HepG2 (cell line): Measurements from ENCODE around the gene BEX1. TPM values are rescaled to one million over a fixed set of nuclear protein-coding genes. Genes with fewer than 3 reads are reported as not detected.

Experiments
- ATF7 ChIP-seq, 2 experiments: fragments of 450-650 bp in 1 of 2; sonication (generic) in 1 of 2; formaldehyde crosslinking in 1 of 2; IDR thresholded peaks; 2 replicates each; pipeline versions ENCODE4 v1.4.0 to v1.6.1; 2016 to 2020; ENCODE audit warnings: antibody characterized with exemption in 1 of 2, mild to moderate bottlenecking in 1 of 2, missing genetic modification reagents in 1 of 2
- FOXA3 ChIP-seq: IDR thresholded peaks from 2 replicates; pipeline ENCODE4 v1.6.1; 2016; ENCODE audit warnings: missing genetic modification reagents, missing compliant biosample characterization
- GATAD2A ChIP-seq: IDR thresholded peaks from 2 replicates; pipeline ENCODE4 v1.6.1; 2016
- HMG20A ChIP-seq: IDR thresholded peaks from 2 replicates; pipeline ENCODE4 v1.6.1; 2016; ENCODE audit warnings: borderline replicate concordance
- HNF4A ChIP-seq: sonication (generic); formaldehyde crosslinking; IDR thresholded peaks from 2 replicates; pipeline ENCODE4 v1.4.0; 2020; ENCODE audit warnings: missing genetic modification reagents
- KLF6 ChIP-seq: IDR thresholded peaks from 2 replicates; pipeline ENCODE4 v1.8.0; 2016; ENCODE audit warnings: missing biosample characterization, missing genetic modification reagents
- MEF2D ChIP-seq: sonication (generic); formaldehyde crosslinking; IDR thresholded peaks from 2 replicates; pipeline ENCODE4 v1.5.1; 2020; ENCODE audit warnings: mild to moderate bottlenecking, missing genetic modification reagents
- NBN ChIP-seq: fragments of 450-650 bp; conservative IDR thresholded peaks from 2 replicates; pipeline ENCODE4 v1.6.1; 2017
- NFE2 ChIP-seq: sonication (generic); formaldehyde crosslinking; IDR thresholded peaks from 2 replicates; pipeline ENCODE4 v1.4.0; 2020; ENCODE audit warnings: missing genetic modification reagents
- POGZ ChIP-seq: sonication (generic); formaldehyde crosslinking; IDR thresholded peaks from 2 replicates; pipeline ENCODE4 v1.4.0; 2020; ENCODE audit warnings: mild to moderate bottlenecking, missing genetic modification reagents
- RNF219 ChIP-seq: sonication (generic); formaldehyde crosslinking; IDR thresholded peaks from 2 replicates; pipeline ENCODE4 v1.5.0; 2020; ENCODE audit warnings: mild to moderate bottlenecking, missing genetic modification reagents
- SP5 ChIP-seq: IDR thresholded peaks from 2 replicates; pipeline ENCODE4 v1.6.1; 2016; ENCODE audit warnings: low read depth, borderline replicate concordance
- ZNF615 ChIP-seq: sonication (generic); formaldehyde crosslinking; IDR thresholded peaks from 2 replicates; pipeline ENCODE4 v1.5.0; 2020; ENCODE audit warnings: mild to moderate bottlenecking, missing genetic modification reagents, borderline replicate concordance
- ZSCAN25 ChIP-seq: sonication (generic); formaldehyde crosslinking; IDR thresholded peaks from 2 replicates; pipeline ENCODE4 v1.8.0; 2022; ENCODE audit warnings: mild to moderate bottlenecking, missing genetic modification reagents
- polyA plus RNA-seq, 8 experiments: library from polyadenylated mRNA; depleted of rRNA in 3 of 8; stranded (reverse) in 7 of 8; unstranded in 1 of 8; fragments of >200 nt; fragmentation: Illumina TruSeq in 4 of 8; extraction: Trizol in 4 of 8; gene quantifications; 2 replicates each; pipeline versions ENCODE4 v1.2.1 to v1.2.3, GENCODE V29; 2011 to 2016; ENCODE audit warnings: low read depth in 4 of 8, missing spikeins in 1 of 8, mixed read lengths in 1 of 8; ENCODE audit not compliant: insufficient read depth in 1 of 8
- total RNA-seq, 5 experiments: library from RNA; depleted of rRNA; stranded (reverse); fragments of >200 nt; fragmentation: Illumina TruSeq; extraction: Trizol; gene quantifications; 2 replicates each; pipeline ENCODE4 v1.2.3, GENCODE V29; 2016; ENCODE audit warnings: low read depth in 1 of 5
- TF ChIP-seq, protein P1 (sequence below): sonication (generic); formaldehyde crosslinking; IDR thresholded peaks from 2 replicates; pipeline ENCODE4 v1.5.0; 2020; ENCODE audit warnings: missing genetic modification reagents
- TF ChIP-seq, protein P2 (sequence below), 2 experiments: sonication (generic) in 1 of 2; formaldehyde crosslinking in 1 of 2; IDR thresholded peaks; 2 replicates each; pipeline versions ENCODE4 v1.4.0 to v1.6.1; 2016 to 2020; ENCODE audit warnings: borderline replicate concordance in 1 of 2, low read depth in 1 of 2, mild to moderate bottlenecking in 1 of 2, missing genetic modification reagents in 1 of 2
- TF ChIP-seq, protein P3 (sequence below): sonication (generic); formaldehyde crosslinking; IDR thresholded peaks from 2 replicates; pipeline ENCODE4 v1.4.0; 2020; ENCODE audit warnings: missing genetic modification reagents, borderline replicate concordance
- TF ChIP-seq, protein P4 (sequence below): sonication (generic); formaldehyde crosslinking; IDR thresholded peaks from 2 replicates; pipeline ENCODE4 v1.8.0; 2023; ENCODE audit warnings: mild to moderate bottlenecking, missing genetic modification reagents

BEX1 gene
- total and polyA plus RNA-seq, 2 of the 13 experiments (the other 11 are each of a cell fraction or from before 2014, with no cell fraction given), result 29.4 to 69.4 TPM

DNA sequence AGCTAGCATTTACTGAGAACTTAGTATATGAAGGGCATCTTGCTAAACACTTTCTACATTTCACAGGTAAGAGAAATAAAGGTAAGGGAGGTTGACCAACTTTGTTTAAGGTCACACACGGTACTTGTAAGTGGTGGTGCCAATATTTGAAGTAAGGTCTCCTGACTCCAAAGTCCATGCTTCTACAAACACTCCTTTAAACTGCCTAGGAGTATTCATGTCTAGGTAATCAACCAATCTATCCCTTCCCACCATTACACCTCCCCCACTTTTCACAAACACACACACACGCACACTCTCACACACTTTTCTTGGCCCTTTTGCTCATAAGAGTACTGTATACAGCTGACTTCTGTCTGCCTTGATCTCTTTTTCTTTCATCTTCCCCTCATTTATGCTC is 7.1 kb downstream of the BEX1 start (continued):
- TF ChIP-seq NFE2 (CRISPR knock-in tag), result no peak
- TF ChIP-seq GATAD2A (CRISPR knock-in tag), result peak; percentile 41; the same call in 1 of the 2 replicates
- TF ChIP-seq, protein P1, sequence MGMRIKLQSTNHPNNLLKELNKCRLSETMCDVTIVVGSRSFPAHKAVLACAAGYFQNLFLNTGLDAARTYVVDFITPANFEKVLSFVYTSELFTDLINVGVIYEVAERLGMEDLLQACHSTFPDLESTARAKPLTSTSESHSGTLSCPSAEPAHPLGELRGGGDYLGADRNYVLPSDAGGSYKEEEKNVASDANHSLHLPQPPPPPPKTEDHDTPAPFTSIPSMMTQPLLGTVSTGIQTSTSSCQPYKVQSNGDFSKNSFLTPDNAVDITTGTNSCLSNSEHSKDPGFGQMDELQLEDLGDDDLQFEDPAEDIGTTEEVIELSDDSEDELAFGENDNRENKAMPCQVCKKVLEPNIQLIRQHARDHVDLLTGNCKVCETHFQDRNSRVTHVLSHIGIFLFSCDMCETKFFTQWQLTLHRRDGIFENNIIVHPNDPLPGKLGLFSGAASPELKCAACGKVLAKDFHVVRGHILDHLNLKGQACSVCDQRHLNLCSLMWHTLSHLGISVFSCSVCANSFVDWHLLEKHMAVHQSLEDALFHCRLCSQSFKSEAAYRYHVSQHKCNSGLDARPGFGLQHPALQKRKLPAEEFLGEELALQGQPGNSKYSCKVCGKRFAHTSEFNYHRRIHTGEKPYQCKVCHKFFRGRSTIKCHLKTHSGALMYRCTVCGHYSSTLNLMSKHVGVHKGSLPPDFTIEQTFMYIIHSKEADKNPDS (CRISPR knock-in tag), result 0 out of 2 replicates have a peak, but pooled peaks have one; percentile 31
- TF ChIP-seq ATF7 (IDR thresholded peaks at IDR 0.05), result no peak
- no peak for TF ChIP-seq ATF7 (CRISPR knock-in tag; IDR thresholded peaks at IDR 0.05)
- no peak for TF ChIP-seq MEF2D (CRISPR knock-in tag)
- TF ChIP-seq ZNF615 (CRISPR knock-in tag), result no peak
- TF ChIP-seq, protein P2, sequence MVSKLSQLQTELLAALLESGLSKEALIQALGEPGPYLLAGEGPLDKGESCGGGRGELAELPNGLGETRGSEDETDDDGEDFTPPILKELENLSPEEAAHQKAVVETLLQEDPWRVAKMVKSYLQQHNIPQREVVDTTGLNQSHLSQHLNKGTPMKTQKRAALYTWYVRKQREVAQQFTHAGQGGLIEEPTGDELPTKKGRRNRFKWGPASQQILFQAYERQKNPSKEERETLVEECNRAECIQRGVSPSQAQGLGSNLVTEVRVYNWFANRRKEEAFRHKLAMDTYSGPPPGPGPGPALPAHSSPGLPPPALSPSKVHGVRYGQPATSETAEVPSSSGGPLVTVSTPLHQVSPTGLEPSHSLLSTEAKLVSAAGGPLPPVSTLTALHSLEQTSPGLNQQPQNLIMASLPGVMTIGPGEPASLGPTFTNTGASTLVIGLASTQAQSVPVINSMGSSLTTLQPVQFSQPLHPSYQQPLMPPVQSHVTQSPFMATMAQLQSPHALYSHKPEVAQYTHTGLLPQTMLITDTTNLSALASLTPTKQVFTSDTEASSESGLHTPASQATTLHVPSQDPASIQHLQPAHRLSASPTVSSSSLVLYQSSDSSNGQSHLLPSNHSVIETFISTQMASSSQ (IDR thresholded peaks at IDR 0.05; ENCODE audit: low read depth), result 0 out of 2 replicates have a peak, but pooled peaks have one; percentile 6
- TF ChIP-seq, protein P2 (CRISPR knock-in tag; IDR thresholded peaks at IDR 0.05; ENCODE audit: borderline replicate concordance), result no peak
- TF ChIP-seq POGZ (CRISPR knock-in tag), result peak; percentile 22; the same call in 1 of the 2 replicates
- TF ChIP-seq HNF4A (CRISPR knock-in tag), result peak; percentile 80
- TF ChIP-seq NBN, result no peak
- no peak for TF ChIP-seq RNF219 (CRISPR knock-in tag)
- TF ChIP-seq, protein P3, sequence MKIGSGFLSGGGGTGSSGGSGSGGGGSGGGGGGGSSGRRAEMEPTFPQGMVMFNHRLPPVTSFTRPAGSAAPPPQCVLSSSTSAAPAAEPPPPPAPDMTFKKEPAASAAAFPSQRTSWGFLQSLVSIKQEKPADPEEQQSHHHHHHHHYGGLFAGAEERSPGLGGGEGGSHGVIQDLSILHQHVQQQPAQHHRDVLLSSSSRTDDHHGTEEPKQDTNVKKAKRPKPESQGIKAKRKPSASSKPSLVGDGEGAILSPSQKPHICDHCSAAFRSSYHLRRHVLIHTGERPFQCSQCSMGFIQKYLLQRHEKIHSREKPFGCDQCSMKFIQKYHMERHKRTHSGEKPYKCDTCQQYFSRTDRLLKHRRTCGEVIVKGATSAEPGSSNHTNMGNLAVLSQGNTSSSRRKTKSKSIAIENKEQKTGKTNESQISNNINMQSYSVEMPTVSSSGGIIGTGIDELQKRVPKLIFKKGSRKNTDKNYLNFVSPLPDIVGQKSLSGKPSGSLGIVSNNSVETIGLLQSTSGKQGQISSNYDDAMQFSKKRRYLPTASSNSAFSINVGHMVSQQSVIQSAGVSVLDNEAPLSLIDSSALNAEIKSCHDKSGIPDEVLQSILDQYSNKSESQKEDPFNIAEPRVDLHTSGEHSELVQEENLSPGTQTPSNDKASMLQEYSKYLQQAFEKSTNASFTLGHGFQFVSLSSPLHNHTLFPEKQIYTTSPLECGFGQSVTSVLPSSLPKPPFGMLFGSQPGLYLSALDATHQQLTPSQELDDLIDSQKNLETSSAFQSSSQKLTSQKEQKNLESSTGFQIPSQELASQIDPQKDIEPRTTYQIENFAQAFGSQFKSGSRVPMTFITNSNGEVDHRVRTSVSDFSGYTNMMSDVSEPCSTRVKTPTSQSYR (CRISPR knock-in tag), result peak; percentile 93
- peak; percentile 40; the same call in 1 of the 2 replicates for TF ChIP-seq HMG20A (CRISPR knock-in tag)
- TF ChIP-seq SP5 (CRISPR knock-in tag), result no peak
- TF ChIP-seq, protein P4, sequence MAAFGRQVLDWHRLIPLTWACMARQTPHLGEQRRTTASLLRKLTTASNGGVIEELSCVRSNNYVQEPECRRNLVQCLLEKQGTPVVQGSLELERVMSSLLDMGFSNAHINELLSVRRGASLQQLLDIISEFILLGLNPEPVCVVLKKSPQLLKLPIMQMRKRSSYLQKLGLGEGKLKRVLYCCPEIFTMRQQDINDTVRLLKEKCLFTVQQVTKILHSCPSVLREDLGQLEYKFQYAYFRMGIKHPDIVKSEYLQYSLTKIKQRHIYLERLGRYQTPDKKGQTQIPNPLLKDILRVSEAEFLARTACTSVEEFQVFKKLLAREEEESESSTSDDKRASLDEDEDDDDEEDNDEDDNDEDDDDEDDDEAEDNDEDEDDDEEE, result no peak
- no peak for TF ChIP-seq ZSCAN25 (CRISPR knock-in tag)
- peak; percentile 32; the same call in 1 of the 2 replicates for TF ChIP-seq FOXA3 (CRISPR knock-in tag)
- TF ChIP-seq KLF6 (CRISPR knock-in tag), result no peak
